ENCODE data around the gene ATF4. TPM values are rescaled to one million over a fixed set of nuclear protein-coding genes. Genes with fewer than 3 reads are reported as not detected.

Gene ATF4
- total and polyA plus RNA-seq, 2 of the 8 experiments (the other 6 are each of a cell fraction or from before 2014, with no cell fraction given), result 553 to 704 TPM

DNA sequence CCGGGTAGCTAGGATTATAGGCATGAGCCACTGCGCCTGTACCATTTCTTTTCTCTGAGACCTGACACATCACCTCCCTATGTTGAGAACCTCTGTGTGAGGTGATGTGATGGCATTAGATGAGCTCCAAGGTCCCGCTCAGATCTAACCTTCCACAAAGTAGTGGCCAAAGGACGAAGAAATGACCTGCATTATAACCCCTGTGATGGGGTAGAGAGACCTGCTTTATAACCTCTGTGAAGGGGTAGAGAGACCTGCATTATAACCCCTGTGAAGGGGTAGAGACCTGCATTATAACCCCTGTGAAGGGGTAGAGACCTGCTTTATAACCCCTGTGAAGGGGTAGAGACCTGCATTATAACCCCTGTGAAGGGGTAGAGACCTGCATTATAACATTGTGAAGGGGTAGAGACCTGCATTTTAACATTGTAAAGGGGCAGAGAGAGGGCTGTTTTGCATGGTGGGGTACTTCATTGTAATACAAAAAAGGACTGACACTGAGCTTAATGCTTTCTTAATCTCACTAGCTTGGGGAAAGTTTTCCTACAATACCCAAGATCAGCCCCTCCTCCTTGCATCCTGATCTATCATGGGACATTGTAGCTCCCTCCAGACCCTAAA, 9.7 kb upstream of the ATF4 start (continued):
- peak; percentile 96 for TF ChIP-seq RXRA (IDR thresholded peaks at IDR 0.05; ENCODE audit: insufficient read depth, low read depth, low read length)
- TF ChIP-seq, protein P1, sequence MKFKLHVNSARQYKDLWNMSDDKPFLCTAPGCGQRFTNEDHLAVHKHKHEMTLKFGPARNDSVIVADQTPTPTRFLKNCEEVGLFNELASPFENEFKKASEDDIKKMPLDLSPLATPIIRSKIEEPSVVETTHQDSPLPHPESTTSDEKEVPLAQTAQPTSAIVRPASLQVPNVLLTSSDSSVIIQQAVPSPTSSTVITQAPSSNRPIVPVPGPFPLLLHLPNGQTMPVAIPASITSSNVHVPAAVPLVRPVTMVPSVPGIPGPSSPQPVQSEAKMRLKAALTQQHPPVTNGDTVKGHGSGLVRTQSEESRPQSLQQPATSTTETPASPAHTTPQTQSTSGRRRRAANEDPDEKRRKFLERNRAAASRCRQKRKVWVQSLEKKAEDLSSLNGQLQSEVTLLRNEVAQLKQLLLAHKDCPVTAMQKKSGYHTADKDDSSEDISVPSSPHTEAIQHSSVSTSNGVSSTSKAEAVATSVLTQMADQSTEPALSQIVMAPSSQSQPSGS (IDR thresholded peaks at IDR 0.05; ENCODE audit: low read length), result peak; percentile 94
- no peak for TF ChIP-seq SP4 (IDR thresholded peaks at IDR 0.05; ENCODE audit: low read length)
- TF ChIP-seq, protein P2, sequence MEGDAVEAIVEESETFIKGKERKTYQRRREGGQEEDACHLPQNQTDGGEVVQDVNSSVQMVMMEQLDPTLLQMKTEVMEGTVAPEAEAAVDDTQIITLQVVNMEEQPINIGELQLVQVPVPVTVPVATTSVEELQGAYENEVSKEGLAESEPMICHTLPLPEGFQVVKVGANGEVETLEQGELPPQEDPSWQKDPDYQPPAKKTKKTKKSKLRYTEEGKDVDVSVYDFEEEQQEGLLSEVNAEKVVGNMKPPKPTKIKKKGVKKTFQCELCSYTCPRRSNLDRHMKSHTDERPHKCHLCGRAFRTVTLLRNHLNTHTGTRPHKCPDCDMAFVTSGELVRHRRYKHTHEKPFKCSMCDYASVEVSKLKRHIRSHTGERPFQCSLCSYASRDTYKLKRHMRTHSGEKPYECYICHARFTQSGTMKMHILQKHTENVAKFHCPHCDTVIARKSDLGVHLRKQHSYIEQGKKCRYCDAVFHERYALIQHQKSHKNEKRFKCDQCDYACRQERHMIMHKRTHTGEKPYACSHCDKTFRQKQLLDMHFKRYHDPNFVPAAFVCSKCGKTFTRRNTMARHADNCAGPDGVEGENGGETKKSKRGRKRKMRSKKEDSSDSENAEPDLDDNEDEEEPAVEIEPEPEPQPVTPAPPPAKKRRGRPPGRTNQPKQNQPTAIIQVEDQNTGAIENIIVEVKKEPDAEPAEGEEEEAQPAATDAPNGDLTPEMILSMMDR (IDR thresholded peaks at IDR 0.05; ENCODE audit: control extremely low read depth in 1 of 3, insufficient read depth in 1 of 3, low read depth in 1 of 3, low read length in 3 of 3), result no peak
- no peak for TF ChIP-seq GTF2F1 (IDR thresholded peaks at IDR 0.05; ENCODE audit: borderline replicate concordance, low read depth, low read length)
- TF ChIP-seq GABPA (IDR thresholded peaks at IDR 0.05; ENCODE audit: borderline replicate concordance, insufficient read depth, low read length), result no peak
- TF ChIP-seq, protein P3, sequence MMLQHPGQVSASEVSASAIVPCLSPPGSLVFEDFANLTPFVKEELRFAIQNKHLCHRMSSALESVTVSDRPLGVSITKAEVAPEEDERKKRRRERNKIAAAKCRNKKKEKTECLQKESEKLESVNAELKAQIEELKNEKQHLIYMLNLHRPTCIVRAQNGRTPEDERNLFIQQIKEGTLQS (IDR thresholded peaks at IDR 0.05; ENCODE audit: insufficient read depth, low read depth, low read length), result no peak
- peak; percentile 55; the same call in 1 of the 2 replicates for TF ChIP-seq POU5F1 (IDR thresholded peaks at IDR 0.05; ENCODE audit: low read depth, low read length)

Measured in H1 (cell line).